GM10847 (cell line): ENCODE data around the gene BNC2.

ENCODE experiments used
- POLR2A ChIP-seq: IDR thresholded peaks from 2 replicates; pipeline ENCODE4 v1.6.1; 2011; ENCODE audit not compliant: insufficient read length; ENCODE audit errors: extremely low read depth

The BNC2 gene

DNA sequence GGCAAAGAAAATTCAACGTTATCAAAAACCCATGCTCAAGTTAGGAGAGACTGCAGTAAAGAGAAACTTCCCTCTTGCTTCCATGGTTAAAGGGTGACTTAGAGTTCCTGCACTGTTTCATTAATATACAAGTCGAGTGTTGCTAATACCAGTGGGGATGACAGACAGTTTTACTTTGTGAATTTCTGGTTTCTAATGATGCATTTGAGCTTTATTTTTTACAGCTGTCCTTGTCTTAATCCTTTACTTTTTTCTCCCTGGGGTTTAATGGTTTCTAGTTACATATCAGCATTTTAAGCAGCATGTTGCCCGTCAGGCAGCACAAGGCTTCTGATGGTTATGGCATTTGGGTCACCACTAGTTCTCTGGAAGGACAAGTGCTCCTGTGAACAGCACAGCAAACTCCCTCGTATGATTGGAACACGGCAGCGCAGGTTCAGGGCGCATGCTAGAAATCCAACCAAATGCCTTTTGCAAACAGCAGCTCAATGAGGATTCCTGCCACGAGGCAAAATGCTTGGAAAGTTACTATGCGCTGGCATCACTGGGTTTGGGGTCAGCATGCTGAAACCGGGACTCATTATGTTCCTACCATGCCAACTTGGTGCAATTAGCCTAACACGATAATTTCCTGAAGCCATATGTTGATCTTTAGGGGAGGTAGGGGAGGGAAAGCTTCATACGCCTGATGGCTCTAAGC, 463.8 kb downstream of the BNC2 start:
- no peak for TF ChIP-seq POLR2A

GRCh38 chr9:16405421-16405820, 465.0 kb downstream of the BNC2 start:
- TF ChIP-seq POLR2A, result no peak

- no peak for TF ChIP-seq POLR2A
Measured at GRCh38 chr9:16401701-16402100, 468.8 kb downstream of the BNC2 start.

GRCh38 chr9:16398691-16399090, 471.8 kb downstream of the BNC2 start:
- TF ChIP-seq POLR2A, result no peak

- no peak for TF ChIP-seq POLR2A
Measured at GRCh38 chr9:16396389-16396788, 474.1 kb downstream of the BNC2 start.

- no peak for TF ChIP-seq POLR2A
Measured at GRCh38 chr9:16391369-16391768, 479.1 kb downstream of the BNC2 start.

DNA sequence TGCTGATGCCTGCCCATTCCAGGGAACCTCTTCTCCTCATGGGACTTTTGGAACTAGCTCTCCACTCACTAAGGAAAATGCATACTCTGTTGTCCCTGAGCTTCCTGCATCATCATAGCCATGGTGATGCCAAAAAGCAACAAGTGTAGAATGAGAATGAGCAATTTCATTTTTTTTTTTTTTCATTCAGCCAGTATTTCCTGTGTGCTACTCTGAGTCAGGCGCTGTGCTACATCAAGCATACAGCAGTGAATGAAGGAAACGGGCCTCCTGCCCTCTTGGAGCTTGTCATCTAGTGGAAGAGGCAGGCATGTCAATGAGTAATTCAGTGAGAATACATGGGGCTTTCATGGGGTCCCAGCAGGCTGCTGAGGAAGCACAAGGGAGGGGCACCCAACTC, 483.1 kb downstream of the BNC2 start:
- TF ChIP-seq POLR2A, result no peak

DNA sequence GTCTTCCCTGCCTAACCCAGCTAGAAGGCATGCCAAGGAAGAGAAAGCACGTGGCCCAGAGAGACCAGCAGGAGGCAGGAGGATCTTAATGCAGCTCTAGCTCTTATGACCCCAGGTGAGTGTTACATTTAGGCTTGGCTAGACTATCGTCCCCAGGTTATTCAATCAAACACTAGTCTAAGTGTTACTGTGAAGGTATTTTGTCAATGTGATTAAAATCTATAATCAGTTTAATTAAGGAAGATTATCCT, 483.7 kb downstream of the BNC2 start:
- TF ChIP-seq POLR2A, result no peak

DNA sequence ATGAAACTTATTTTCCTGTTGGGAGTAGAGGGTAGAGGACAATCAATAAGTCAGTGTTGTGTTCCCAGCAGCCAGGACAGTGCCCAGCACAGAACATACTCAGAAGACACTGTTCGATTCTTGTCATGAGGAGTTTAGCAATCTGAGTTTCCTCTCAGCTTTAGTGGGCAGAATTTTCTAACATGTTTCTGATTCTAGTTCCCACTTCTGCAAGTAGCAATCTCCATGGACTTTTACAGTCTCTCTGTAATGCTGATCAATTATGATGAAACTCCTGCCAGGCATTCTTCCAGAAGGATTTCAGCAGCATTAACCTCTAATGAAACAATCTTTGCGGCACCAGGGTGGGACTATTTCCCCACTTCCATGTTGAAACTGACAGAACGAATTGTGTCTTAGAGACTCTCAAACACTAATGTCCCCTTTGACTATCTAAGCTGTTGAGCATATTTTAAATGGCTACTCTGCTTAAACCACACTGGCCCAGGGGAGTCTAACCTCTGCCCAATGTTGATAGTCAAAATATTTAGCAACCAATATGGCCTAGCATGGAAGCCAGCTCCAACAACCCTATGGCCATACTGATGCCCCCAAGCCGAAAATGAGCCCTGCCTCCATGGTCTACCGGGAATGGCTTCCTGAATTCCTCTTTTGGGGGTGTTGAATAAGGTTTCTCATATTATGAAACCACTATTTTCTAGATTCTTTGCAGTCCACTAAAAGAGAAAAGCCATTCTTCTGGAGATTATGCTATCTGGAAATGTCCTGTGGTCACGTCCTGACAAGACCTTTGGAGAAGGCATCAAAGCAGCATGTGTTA, 484.3 kb downstream of the BNC2 start:
- no peak for TF ChIP-seq POLR2A

GRCh38 chr9:16385590-16385989, 484.9 kb downstream of the BNC2 start:
- no peak for TF ChIP-seq POLR2A

GRCh38 chr9:16384993-16385392, 485.5 kb downstream of the BNC2 start:
- TF ChIP-seq POLR2A, result no peak

DNA sequence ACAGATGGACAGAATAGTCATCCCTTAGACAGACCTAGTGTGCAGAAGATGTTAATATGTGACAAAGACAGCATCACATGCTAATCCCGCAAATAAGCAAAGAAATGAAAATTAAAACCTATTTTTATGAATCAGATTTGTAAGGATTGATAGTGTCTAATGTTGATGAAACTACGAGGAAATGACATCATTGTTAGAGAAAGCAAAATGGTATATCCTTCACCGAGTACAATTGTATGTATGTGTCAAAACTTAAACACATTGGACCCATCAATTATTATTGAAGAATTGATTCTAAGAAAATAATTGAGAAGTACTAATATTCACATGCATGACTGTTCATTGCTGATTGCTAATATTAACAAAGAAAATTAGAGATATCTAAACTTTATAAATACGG, 493.2 kb downstream of the BNC2 start:
- TF ChIP-seq POLR2A, result no peak

DNA sequence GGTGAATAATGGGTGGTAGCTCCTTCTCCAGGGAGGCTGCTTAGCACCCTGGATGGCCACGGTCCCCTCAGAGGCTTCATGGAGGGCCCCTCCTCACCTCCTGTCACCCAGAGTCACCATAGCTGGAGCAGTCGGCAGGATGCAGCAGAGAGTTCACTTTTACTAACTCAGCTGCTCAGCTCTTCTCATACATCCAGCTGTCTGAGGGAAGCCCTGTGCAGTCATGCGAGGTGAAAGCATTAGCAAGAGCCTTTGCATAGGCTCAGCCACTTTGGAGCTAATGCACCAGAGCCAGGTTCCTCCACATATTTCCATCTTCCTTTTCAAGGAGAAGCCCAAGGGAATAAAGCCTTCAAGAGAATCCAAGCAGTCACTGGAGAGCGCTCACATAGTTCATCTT, 499.2 kb downstream of the BNC2 start:
- no peak for TF ChIP-seq POLR2A

DNA sequence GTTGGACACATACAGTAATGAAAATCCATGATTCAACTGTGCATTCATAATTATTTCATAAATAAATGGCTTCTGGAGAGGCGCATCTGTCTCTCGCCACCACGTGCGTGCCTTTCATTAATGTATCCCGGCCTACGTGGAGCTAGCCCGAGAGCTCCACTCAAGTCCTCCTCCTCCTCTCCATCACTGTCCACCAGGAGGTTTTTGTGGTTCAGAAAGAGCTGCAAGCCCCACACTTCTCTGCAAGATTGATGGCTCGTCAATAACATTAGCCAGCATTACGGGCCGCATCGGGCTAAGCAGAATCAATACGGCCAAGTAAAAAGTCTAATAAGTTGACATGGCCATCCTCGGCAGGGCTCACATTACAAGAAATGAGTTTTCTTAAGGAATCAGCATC, 499.8 kb downstream of the BNC2 start:
- no peak for TF ChIP-seq POLR2A

GRCh38 chr9:16369427-16369826, 501.0 kb downstream of the BNC2 start:
- TF ChIP-seq POLR2A, result no peak

- TF ChIP-seq POLR2A, result no peak
Measured at GRCh38 chr9:16368237-16369087, 502.0 kb downstream of the BNC2 start.
